ENCODE results near the gene THOP1. TPM values are rescaled to one million over a fixed set of nuclear protein-coding genes. Genes with fewer than 3 reads are reported as not detected.
A peak's percentile ranks its signal among the peaks of the same experiment; 100 is the strongest.

The THOP1 gene
- total and polyA plus RNA-seq, 11 donors = 36.8 to 114 (median 44.3) TPM

DNA sequence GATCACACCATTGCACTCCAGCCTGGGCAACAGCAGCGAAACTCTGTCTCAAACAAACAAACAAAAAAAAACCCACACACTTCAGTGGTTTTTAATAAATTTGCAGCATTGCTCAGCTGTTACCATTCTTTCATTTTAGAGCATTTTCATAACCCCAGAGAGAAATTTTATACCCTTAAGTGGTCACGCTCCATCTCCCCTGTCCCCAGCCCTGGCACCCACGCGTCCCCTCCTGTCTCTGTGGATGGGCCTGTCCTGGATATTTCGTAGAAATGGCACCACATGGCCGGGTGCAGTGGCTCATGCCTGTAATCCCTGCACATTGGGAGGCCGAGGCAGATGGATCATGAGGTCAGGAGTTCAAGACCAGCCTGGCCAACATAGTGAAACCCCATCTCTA lies 7.8 kb downstream of the THOP1 start:
- intact Hi-C loops (cut with DNase I) = no loop called here
- H3K4me1 ChIP-seq = peaks cover 0 to 24% (median 5%) of the 10 kb centered on the region in 12 donors
- no peak overlapping the region for H3K27ac ChIP-seq
- H3K27me3 ChIP-seq = no peaks in the 10 kb centered on the region
- no peak for TF ChIP-seq POLR2A (IDR thresholded peaks at IDR 0.05)
- TF ChIP-seq, protein P1, sequence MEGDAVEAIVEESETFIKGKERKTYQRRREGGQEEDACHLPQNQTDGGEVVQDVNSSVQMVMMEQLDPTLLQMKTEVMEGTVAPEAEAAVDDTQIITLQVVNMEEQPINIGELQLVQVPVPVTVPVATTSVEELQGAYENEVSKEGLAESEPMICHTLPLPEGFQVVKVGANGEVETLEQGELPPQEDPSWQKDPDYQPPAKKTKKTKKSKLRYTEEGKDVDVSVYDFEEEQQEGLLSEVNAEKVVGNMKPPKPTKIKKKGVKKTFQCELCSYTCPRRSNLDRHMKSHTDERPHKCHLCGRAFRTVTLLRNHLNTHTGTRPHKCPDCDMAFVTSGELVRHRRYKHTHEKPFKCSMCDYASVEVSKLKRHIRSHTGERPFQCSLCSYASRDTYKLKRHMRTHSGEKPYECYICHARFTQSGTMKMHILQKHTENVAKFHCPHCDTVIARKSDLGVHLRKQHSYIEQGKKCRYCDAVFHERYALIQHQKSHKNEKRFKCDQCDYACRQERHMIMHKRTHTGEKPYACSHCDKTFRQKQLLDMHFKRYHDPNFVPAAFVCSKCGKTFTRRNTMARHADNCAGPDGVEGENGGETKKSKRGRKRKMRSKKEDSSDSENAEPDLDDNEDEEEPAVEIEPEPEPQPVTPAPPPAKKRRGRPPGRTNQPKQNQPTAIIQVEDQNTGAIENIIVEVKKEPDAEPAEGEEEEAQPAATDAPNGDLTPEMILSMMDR (IDR thresholded peaks at IDR 0.05) = no peak
- DNase-seq (no peak), ATAC-seq (no peak)
- H3K4me3 ChIP-seq = no peak overlapping the region
- WGBS, 4 donors = 96 to 97% (median 97%) methylated on average over 7 of the region's 7 CpGs
- H3K9me3 ChIP-seq = no peaks in the 10 kb centered on the region
- peaks cover 0 to 64% (median 32%) of the 10 kb centered on the region in 9 donors for H3K36me3 ChIP-seq

DNA sequence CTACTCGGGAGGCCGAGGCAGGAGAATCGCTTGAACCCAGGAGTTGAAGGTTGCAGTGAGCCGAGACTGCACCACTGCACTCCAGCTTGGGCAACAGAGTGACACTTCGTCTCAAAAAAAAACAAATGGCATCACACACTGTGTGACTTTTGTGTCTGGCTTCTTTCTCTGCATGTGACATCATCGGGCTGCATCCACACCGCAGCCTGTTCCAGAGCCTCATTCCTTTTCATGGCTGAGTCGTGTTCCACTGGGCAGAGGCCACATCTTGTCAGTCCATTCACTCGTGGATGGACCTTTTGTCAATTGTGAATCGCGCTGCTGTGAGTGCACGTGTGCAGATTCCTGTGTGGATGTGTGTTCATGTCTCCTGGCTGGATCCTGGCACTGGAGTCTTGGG lies 8.3 kb downstream of the THOP1 start:
- TF ChIP-seq, protein P1 (IDR thresholded peaks at IDR 0.05) = no peak
- TF ChIP-seq POLR2A (IDR thresholded peaks at IDR 0.05) = no peak
- DNase-seq (no peak), ATAC-seq (no peak)
- WGBS, 4 donors = 94 to 96% (median 96%) methylated on average over 12 of the region's 12 CpGs
- H3K27ac ChIP-seq = no peak overlapping the region
- H3K27me3 ChIP-seq = no peaks in the 10 kb centered on the region
- no peaks in the 10 kb centered on the region for H3K9me3 ChIP-seq
- peaks cover 0 to 68% (median 34%) of the 10 kb centered on the region in 9 donors for H3K36me3 ChIP-seq
- intact Hi-C loops (cut with DNase I) = no loop called here
- H3K4me3 ChIP-seq = no peak overlapping the region
- peaks cover 0 to 28% (median 7%) of the 10 kb centered on the region in 12 donors for H3K4me1 ChIP-seq

DNA sequence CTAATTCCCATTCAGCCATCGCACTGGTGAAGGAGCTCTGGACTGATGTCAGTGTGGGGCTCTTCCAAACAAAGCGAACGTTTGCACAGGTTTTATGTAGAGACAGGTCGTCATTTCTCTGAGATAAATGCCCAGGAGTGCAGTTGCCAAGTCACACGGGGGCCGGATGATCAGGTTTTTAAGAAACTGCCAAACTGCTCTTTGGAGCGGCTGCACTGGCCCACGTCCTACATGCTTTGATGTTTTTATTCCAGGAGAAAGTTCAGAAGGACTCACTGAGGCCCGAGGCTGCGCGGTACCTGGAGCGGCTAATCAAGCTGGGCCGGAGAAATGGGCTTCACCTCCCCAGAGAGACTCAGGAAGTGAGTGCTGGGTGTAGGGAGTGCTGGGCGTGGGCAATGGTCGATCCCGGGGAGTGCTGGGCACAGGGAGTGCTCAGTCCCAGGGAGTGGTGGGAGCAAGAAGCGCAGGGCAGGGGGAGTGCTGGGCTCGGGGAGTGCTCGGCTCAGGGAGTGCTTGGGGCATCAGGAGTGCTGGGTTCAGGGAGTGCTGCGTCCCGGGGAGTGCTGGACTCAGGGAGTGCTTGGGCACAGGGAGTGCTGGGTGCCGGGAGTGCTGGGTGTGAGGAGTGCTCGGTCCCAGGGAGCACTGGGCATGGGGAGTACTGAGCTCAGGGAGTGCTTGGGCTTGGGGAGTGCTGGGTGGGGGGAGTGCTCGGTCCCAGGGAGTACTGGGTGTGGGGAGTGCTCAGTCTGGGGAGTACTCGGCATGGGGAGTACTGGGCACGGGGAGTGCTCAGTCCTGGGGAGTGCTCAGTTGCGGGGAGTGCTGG lies 10.7 kb downstream of the THOP1 start:
- no peak for ATAC-seq
- Histone ChIP-seq H3K27me3 (no peaks in the 10 kb centered on the region), H3K9me3 (no peaks in the 10 kb centered on the region), H3K27ac (peak overlapping the region in 8 of 12 donors; percentile 60 to 89 (median 81)), H3K4me3 (no peak overlapping the region), H3K4me1 (peaks cover 0 to 29% (median 8%) of the 10 kb centered on the region in 12 donors), H3K36me3 (peaks cover 0 to 84% (median 32%) of the 10 kb centered on the region in 9 donors)
- no peak for DNase-seq
- intact Hi-C loops (cut with DNase I) = no loop called here
- 77 to 90% (median 86%) methylated on average over 27 of the region's 27 CpGs for whole genome bisulfite sequencing, 4 donors
- no peak for TF ChIP-seq POLR2A (IDR thresholded peaks at IDR 0.05)
- TF ChIP-seq, protein P1 (IDR thresholded peaks at IDR 0.05) = no peak

DNA sequence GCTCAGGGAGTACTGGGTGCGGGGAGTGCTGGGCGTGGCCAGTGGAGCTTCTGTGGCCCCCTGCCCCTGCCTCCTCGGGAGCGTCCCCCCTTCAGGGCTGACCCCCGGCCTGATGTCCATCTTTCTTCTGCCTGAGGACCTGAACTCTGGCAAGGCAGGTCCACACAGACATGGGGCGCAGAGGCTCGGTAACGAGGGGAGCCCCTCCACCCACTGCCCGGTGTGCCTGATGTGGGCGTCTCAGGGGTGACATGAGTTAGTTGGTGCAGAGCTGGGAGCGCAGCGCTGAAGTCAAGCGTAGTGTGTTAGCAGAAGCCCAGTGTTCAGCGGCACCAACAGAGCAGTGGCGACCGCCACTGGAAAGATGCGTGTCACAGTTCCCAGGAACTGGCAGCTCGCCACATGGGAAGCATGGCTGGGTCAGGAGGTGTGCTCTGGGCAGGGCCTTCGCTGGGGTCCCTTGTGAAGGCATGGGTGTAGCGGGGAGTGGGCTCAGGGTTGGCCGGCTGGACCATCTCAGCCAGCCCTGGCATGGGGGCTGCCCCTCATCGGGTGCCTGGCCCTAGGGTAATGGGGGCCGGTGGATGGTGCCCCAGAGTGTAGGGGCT lies 11.5 kb downstream of the THOP1 start:
- Histone ChIP-seq H3K9me3 (no peaks in the 10 kb centered on the region), H3K27ac (peak overlapping the region; percentile 60 to 90 (median 77)), H3K36me3 (peaks cover 0 to 81% (median 29%) of the 10 kb centered on the region in 9 donors), H3K4me3 (no peak overlapping the region), H3K4me1 (peaks cover 0 to 24% (median 8%) of the 10 kb centered on the region in 12 donors), H3K27me3 (no peaks in the 10 kb centered on the region)
- ATAC-seq (peak; percentile 22 to 70 (median 50)), DNase-seq (peak in 4 of 5 donors; percentile 44 to 75 (median 60))
- 84 to 86% (median 85%) methylated on average over 20 to 23 of the region's 23 CpGs for WGBS, 4 donors
- intact Hi-C loops (cut with DNase I) = no loop called here
- no peak for TF ChIP-seq POLR2A (IDR thresholded peaks at IDR 0.05)
- TF ChIP-seq, protein P1 (IDR thresholded peaks at IDR 0.05) = no peak

All from heart left ventricle (tissue), 16 donors.